SU-DHL-6 (cell line): ENCODE results near the gene SH3GLB1.

Source experiments
- H2AFZ ChIP-seq: fragments of 200-600 bp; sonication (generic); 2 replicates; pipeline ENCODE4 v1.6.1; 2014; ENCODE audit warnings: low read depth, mild to moderate bottlenecking, moderate library complexity, mixed read lengths, antibody characterized with exemption, low read length; ENCODE audit not compliant: severe bottlenecking
- H3F3A ChIP-seq: fragments of 200-600 bp; shearing (Covaris generic); 2 replicates; pipeline ENCODE4 v1.6.0; 2016; ENCODE audit warnings: antibody characterized with exemption, mild to moderate bottlenecking; ENCODE audit not compliant: insufficient read depth
- H3K27ac ChIP-seq: fragments of 200-600 bp; sonication (generic); 2 replicates; pipeline ENCODE4 v1.5.1; 2016; ENCODE audit warnings: low read depth, mild to moderate bottlenecking, low read length, moderate library complexity, mixed read lengths
- H3K27me3 ChIP-seq: fragments of 200-600 bp; sonication (generic), shearing (Covaris generic); 2 replicates; pipeline ENCODE4 v1.6.0; 2014; ENCODE audit warnings: mild to moderate bottlenecking, low read length
- H3K36me3 ChIP-seq: fragments of 200-600 bp; sonication (generic); 2 replicates; pipeline ENCODE4 v1.6.1; 2014; ENCODE audit warnings: mild to moderate bottlenecking, low read length, mixed read lengths
- H3K4me2 ChIP-seq: fragments of 300-600, 200-600 bp; shearing (Covaris generic), sonication (generic); 2 replicates; pipeline ENCODE4 v1.6.0; 2014; ENCODE audit warnings: low read length, low read depth, mild to moderate bottlenecking; ENCODE audit not compliant: poor library complexity, severe bottlenecking
- H3K4me3 ChIP-seq: fragments of 200-600 bp; sonication (generic); 2 replicates; pipeline ENCODE4 v1.5.1; 2014; ENCODE audit warnings: antibody characterized with exemption, low read length, mild to moderate bottlenecking, mixed read lengths; ENCODE audit not compliant: insufficient read depth, poor library complexity, severe bottlenecking
- H3K79me2 ChIP-seq: fragments of 200-600 bp; sonication (generic); 2 replicates; pipeline ENCODE4 v1.6.1; 2014; ENCODE audit warnings: mild to moderate bottlenecking, low read length, moderate library complexity; ENCODE audit not compliant: insufficient read depth
- H3K9ac ChIP-seq: fragments of 200-600 bp; sonication (generic); 2 replicates; pipeline ENCODE4 v1.7.0; 2014; ENCODE audit warnings: mild to moderate bottlenecking, low read length
- H3K9me2 ChIP-seq: fragments of 200-600 bp; sonication (generic); replicated peaks from 2 replicates; pipeline ENCODE4 v1.6.1; 2014; ENCODE audit warnings: low read length; ENCODE audit not compliant: insufficient read depth
- H3K9me3 ChIP-seq: fragments of 200-600 bp; sonication (generic); 2 replicates; pipeline ENCODE4 v1.6.1; 2014; ENCODE audit warnings: low read length, mixed read lengths; ENCODE audit not compliant: insufficient read depth
- H4K20me1 ChIP-seq: fragments of 200-600 bp; sonication (generic); 2 replicates; pipeline ENCODE4 v1.6.1; 2014; ENCODE audit warnings: low read depth, mild to moderate bottlenecking, antibody characterized with exemption, low read length, moderate library complexity, mixed read lengths
- CTCF ChIP-seq: fragments of 200-600 bp; sonication (generic); IDR thresholded peaks from one replicate; pipeline ENCODE4 v1.5.1; 2017; ENCODE audit warnings: antibody characterized with exemption, mild to moderate bottlenecking, low read length, moderate library complexity; ENCODE audit not compliant: insufficient read depth, poor library complexity, severe bottlenecking
- EZH2phosphoT487 ChIP-seq: fragments of 200-600 bp; sonication (generic), shearing (Covaris generic); conservative IDR thresholded peaks from 2 replicates; pipeline ENCODE4 v1.6.1; 2018; ENCODE audit warnings: mild to moderate bottlenecking, antibody characterized with exemption, low read length, moderate library complexity, mixed read lengths

The SH3GLB1 gene

DNA sequence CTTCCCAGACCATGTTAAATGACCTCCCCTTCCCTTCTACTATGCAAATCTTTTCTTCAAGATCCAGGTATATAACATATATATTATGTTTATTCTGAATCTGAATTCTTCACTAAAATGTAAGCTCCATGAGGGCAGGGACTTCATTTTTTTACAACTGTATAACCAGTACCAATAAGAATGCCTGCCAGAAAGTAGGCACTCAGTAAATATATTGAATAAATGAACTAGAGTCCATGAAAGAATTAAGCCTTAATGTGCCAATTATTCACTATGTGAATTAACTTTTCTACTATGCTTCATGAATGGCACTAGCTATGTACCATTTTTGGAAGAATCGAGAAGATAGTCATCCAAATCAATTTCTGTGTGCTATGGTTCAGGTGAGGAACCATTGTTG, 60.1 kb downstream of the SH3GLB1 start:
- Histone ChIP-seq H3K4me2 (no peak overlapping the region), H3K9me3 (no peaks in the 10 kb centered on the region), H3K4me3 (no peak overlapping the region), H3K27me3 (no peaks in the 10 kb centered on the region), H4K20me1 (no peaks in the 10 kb centered on the region), H3K36me3 (no peaks in the 10 kb centered on the region), H3K9me2 (no peaks in the 10 kb centered on the region), H3F3A (no peaks in the 10 kb centered on the region), H3K9ac (no peak overlapping the region), H3K79me2 (no peaks in the 10 kb centered on the region), H3K27ac (no peak overlapping the region), H2AFZ (no peak overlapping the region)
- TF ChIP-seq EZH2phosphoT487 (no peak), CTCF (no peak)

GRCh38 chr1:86765073-86765472, 60.7 kb downstream of the SH3GLB1 start:
- Histone ChIP-seq H2AFZ (no peak overlapping the region), H3K27me3 (no peaks in the 10 kb centered on the region), H3K36me3 (no peaks in the 10 kb centered on the region), H3K4me3 (no peak overlapping the region), H4K20me1 (no peaks in the 10 kb centered on the region), H3K27ac (no peak overlapping the region), H3F3A (no peaks in the 10 kb centered on the region), H3K79me2 (no peaks in the 10 kb centered on the region), H3K9me3 (no peaks in the 10 kb centered on the region), H3K4me2 (no peak overlapping the region), H3K9me2 (no peaks in the 10 kb centered on the region), H3K9ac (no peak overlapping the region)
- no peak for TF ChIP-seq CTCF
- TF ChIP-seq EZH2phosphoT487, result no peak

DNA sequence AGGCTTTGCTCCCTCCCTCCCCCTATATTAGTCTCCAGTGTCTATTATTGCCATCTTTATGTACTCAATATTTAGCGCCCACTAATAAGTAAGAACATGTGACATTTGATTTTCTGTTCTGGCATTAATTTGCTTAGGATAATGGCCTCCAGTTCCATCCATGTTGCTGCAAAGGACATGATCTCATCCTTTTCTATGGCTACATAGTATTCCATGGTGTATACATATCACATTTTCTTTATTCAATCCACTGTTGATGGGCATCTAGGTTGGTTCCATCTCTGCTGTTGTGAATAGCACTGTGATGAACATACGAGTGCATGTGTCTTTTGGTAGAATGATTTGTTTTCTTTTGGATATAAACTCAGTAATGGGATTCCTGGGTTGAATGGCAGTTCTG, 61.3 kb downstream of the SH3GLB1 start:
- no peaks in the 10 kb centered on the region for H3K79me2 ChIP-seq
- H3K9me3 ChIP-seq, result no peaks in the 10 kb centered on the region
- no peak overlapping the region for H3K27ac ChIP-seq
- no peak overlapping the region for H3K4me3 ChIP-seq
- no peaks in the 10 kb centered on the region for H3F3A ChIP-seq
- no peaks in the 10 kb centered on the region for H4K20me1 ChIP-seq
- no peak for TF ChIP-seq CTCF
- TF ChIP-seq EZH2phosphoT487, result no peak
- no peaks in the 10 kb centered on the region for H3K27me3 ChIP-seq
- H2AFZ ChIP-seq, result no peak overlapping the region
- H3K4me2 ChIP-seq, result no peak overlapping the region
- H3K36me3 ChIP-seq, result no peaks in the 10 kb centered on the region
- H3K9me2 ChIP-seq, result no peaks in the 10 kb centered on the region
- no peak overlapping the region for H3K9ac ChIP-seq

GRCh38 chr1:86768554-86768953, 64.2 kb downstream of the SH3GLB1 start:
- H4K20me1 ChIP-seq, result no peaks in the 10 kb centered on the region
- no peaks in the 10 kb centered on the region for H3K27me3 ChIP-seq
- no peaks in the 10 kb centered on the region for H3K36me3 ChIP-seq
- TF ChIP-seq EZH2phosphoT487, result no peak
- no peak for TF ChIP-seq CTCF
- no peak overlapping the region for H2AFZ ChIP-seq
- no peak overlapping the region for H3K9ac ChIP-seq
- no peak overlapping the region for H3K4me2 ChIP-seq
- H3K27ac ChIP-seq, result no peak overlapping the region
- no peaks in the 10 kb centered on the region for H3K9me3 ChIP-seq
- H3F3A ChIP-seq, result no peaks in the 10 kb centered on the region
- no peak overlapping the region for H3K4me3 ChIP-seq
- H3K9me2 ChIP-seq, result no peaks in the 10 kb centered on the region
- no peaks in the 10 kb centered on the region for H3K79me2 ChIP-seq
